GM20431 (cell line): Measurements from ENCODE around the gene SRSF10.
"Not testable (repeated sequence)": the region's sequence is repeated elsewhere in the genome, so short reads cannot be mapped to it uniquely, and the experiment has no call there.

Source experiments
- in situ Hi-C: fragments of 300-500 bp; cut with MseI, MboI; formaldehyde crosslinking; loops from one replicate; pipeline ENCODE4 v1.15.0; 2020; ENCODE audit warnings: low sequenced_read_pairs; ENCODE audit not compliant: unreplicated experiment

The SRSF10 gene

DNA sequence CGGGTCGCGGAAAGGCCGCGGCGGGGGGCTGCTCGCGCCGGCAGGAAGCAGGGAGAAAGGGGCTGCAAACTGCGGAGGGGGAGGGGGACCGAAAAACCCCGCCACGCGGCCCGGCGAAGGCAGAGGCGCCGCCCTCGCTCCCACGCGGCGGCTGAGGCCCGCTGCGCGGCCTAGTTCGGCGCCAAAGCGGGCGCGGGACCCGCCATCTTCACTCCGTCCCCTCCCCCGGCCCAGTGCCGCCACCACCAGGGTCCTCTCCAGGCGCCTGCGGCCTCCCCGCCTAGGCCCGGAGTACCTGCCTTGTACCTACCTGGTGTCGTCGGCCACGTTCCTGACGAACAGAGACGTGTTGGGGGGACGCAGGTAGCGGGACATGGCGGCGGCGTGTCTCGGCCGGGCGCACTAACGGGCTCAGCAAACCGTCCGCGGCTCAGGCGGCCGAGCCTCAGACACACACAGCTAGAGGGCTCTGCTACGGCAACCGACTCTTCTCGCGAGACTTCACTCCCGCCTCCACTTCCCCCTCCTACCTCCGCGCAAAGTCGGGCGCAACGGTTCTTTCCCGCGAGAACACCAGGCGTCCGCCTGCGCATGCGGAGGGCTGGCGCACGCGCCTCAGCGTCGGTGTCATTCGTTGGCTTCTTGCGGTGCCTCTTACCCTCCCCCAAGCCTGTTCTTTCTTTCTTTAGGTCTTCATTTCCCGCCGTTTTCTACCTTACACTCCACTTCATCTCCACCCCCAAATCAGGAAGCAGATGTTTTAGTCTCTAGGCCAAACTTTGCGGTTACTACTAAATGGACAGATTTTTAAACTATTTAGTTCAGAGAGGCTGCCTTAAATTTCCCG, at the start of gene SRSF10:
Gene SRSF10 (minus strand): TSS at position 447 of the 847 bp plus-strand sequence. CDS start 72 bp downstream, at position 375.
- in situ Hi-C loops = no loop called here

DNA sequence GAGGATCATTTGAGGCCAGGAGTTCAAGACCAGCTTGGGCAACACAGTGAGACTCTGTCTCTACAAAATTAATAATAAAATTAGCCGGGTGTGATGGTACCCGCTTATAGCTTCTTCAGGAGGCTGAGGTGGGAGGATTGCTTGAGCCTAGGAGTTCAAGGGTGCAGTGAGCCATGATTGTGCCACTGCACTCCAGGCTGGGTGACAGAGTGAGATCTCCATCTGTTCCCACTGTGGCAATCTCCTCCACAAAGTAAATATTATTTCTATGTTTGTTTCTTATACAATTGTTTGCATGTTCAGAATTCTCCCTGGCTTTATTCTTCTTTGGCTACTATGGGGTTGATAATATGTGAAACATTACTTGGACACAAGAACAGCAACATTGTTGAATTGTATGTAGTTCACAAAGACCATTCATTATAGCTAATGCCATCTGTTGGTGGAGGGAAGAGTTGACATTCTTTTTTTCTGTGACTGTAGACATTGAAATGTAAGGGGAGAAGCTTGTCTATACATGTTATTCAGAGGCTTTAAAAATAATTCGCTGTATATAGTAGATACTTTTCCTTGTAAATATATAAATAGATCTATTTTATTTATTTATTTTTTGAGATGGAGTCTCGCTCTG, 47.8 kb upstream of the SRSF10 start:
- in situ Hi-C loops = no loop called here

DNA sequence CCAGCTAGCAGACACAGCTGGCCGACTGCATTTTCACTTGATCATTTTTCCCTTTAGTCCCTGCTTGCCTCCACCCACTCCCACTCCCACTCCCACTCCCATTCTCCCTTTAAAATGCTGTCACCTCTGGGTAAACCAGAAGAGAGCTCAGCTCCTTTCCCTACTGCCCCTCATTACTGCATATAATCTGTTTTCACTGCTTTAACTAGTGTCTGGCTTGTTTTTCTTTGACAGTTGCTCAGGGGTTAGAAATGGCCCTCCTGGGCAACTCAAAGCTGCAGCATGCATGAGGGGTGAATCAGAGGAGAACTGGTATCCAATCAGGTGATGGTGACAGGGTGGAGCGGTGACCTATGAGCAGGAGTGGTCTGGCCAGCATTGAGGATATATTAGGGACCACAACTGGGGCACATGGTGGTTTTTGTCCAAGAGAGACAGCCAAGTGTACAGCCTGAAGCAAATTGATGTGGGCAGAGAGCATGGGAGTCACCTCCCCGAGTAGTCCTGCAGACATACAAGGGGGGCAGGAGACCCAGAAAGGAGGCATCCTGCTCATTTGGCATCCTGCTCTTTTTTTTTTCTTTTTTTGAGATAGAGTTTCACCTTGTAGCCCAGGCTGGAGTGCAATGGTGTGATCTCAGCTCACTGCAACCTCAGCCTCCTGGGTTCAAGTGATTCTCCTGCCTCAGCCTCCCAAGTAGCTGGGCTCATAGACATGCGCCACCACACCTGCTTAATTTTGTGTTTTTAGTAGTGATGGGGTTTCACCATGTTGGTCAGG, 42.6 kb upstream of the SRSF10 start:
- in situ Hi-C loops = no loop called here

DNA sequence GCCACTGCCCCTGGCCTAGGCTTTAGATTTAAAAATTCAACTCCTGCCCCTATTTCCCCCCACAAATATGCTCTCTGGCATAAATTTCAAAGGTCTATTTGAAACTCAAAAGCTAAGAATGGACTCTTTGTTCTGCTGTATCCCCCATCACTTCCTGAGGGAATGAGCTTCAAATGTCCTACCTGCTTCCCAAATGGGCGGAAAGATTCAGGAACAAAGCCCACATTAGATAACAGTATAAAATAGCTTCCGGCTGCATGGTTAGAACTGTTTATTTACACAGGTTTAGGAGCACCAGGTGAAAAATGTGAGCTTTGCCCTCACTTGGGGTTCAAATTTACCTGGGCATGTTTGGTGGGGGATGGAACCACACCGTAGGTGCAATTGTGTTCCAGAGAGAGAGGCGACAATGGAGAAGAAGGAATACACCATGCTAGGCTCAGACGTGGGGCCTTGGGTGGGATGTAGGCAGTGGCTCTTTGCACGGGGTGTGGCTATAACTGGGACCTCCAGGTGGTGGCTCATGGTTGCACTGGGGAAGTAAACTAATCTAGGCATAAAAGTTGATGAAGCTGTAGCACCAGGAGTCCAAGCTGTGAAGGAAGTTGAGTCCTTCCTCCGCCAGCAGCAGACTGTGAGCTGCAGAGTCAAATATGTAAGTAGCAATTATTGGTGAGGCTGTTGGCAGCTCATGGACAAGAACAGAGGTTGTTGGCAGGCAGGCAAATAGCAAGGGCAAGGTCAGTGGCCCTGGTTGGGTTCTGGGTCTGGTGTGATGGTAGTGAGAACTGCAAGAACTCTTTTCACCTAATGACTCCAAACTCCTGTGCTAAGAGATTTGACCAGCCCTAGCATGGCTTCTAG, 41.5 kb upstream of the SRSF10 start:
- in situ Hi-C loops = no loop called here

DNA sequence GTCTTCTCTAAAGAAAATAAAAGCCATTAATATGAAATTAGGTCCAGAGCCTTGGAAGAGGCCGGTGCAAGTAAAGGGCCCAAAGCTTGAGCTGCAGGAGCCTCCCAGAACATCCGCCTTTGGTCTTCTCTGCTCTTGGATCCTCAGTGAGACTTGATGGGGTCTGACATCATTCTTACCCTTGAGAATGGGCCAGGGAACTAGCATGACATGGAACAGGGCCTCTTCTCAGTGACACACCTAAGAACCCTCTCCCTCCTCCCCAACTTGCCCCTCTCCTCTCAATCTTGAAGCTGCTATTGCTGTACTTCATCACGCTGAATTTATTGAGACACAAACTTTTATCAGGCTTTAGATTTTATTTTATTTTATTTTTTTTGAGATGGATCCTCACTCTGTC, 40.3 kb upstream of the SRSF10 start:
- in situ Hi-C loops = no loop called here

DNA sequence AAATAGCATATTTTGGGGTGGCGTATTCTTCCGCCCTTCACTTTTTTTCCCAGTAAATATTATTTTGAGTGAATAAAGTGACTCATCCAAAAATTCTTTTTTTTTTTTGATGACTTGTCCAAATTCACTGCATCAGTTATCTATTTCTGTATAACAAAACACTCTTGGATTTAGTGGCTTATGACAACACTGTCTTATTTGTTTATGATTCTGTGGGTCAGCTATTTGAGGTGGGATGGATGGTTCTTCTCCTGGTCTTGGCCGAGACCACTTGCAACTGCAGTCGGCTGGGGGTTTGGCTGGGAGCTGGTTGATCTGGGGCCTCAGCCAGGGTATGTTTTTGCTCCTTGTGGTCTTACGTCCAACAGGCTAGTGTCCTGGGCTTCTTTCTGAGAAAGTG, 39.9 kb upstream of the SRSF10 start:
- in situ Hi-C loops = no loop called here

DNA sequence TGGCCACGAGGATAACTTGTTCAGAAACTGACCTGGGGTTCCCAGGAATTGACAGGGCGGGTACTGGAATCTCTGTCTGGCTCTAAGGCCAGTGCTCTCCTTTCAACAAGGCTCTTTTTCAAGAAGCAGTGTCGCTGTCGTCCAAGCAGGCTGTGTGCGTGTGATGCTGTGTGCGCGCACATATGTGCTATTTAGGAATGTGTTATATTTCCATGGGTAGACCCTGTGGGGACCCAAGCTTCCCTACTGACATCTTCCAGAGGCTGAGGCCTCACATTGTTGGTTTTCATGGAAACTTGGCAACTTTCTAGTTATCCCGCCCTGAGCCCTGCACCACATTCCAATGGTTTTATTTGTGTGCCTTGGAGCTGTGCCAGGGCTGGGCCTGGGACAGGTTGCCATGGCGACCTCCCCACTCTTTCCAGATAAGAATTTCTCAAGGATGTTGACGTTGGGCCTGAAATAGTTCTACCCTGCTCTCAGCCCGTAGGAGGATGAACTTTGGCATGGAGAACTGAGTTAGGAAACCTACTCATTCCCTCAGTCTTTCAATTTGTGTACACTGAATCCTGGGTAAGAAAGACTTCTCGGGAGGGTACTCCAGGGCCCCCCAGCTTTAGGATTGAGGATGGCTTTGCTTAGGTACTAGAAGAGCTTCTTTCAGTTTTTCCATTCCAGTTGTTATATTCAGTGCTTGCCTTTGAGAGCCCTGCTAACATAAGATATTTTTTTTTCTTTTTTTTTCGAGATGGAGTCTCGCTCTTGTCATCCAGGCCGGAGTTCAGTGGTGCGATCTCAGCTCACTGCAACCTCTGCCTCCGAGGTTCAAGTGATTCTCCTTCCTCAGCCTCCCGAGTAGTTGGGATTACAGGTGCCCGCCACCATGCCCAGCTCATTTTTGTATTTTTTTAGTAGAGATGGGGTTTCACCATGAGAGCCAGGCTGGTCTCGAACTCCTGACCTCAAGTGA, 38.8 kb upstream of the SRSF10 start:
- in situ Hi-C loops = no loop called here

DNA sequence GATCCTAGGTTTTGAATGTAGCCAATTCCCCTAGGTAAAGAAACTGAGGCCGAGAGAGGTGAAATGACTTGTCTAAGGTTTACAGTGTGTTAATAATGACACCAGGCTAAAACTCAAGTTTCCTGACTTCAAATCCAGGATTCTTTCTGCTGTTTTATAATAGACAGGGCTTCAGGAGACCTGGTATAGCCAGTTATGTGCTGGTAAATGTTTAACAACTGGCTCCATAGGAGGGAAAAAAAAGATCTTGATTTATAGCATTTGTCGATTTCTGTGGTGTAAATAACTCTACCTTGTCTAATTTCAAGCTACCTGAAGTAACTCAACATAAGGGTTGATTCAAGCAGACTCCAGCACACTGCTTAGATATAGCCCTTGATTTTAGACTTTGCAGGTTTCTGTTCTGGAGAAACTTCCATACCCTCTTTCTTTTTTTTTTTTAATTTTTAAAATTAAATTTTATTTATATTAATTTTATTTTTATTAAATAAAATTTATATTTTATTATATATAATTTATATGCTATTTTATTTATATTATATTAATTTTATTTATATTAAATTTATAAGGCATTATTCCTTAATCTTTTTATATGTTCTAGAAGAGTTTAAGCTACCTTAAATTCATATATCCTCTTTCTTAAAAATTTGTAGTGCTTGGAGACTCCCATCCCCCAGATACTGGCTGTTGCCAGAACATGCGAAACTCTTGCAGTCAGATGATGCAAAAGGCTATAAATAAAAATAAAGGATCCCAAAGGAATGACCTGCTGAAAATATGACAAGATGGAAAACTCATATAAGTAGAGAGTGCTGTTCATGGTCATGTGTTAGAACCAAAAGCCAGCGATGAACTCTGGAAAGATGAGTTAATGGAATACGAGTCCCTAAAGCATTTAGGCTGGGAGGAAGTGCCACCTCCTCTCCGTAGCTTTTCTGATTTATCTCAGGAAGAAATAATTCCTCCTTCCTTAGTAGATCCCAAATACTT, 35.4 kb upstream of the SRSF10 start:
- in situ Hi-C loops = no loop called here

DNA sequence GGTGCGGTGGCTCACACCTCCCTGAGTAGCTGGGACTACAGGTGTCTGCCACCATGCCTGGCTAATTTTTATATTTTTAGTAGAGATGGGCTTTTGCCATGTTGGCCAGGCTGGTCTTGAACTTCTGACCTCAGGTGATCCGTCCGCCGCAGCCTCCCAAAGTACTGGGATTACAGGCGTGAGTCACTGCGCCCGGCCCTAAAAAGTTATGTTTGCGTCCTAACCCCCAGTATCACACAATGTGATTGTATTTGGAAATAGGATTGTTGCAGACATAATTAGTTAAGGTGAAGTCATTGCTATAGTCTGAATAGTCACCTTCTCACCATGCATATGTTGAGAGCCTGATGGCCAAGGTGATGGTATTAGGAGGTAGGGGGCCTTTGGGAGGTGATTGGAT, 32.8 kb upstream of the SRSF10 start:
- in situ Hi-C loops = not testable (repeated sequence)

DNA sequence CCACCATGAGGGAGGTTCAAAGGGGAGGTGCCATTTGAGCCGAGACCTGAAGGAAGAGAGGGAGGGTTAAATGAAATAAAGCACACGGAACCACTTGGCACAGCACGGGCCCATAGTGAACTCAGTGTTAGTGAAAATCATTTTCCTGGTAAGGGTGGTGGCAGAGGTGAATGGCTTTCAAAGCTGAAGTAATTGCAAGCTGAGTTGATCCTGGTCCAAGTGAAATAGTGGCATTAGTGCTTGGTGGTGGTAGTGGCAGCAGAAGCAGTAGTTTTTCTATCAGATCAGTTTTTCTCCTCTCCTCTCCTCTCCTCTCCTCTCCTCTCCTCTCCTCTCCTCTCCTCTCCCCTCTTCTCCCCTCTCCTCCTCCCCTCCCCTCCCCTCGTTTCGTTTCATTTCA, 30.5 kb upstream of the SRSF10 start:
- in situ Hi-C loops = no loop called here

DNA sequence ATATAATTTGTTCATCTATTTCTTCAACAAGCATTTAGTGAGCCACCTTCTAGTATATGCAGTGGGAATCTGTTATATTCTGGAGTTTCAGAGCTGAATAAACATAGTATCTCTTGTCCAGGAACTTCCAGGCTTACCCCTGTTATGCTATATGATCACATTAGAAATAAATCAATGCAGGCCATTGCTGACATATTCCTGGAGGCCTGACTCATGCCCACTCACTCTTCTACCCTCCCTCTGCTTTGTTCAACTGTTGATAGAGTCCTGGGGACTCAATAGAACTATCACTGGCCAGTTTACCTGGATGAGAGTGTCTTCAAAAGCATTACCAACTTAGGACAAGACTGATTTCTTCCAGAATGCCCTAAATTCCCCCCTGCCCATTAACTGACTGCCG, 29.3 kb upstream of the SRSF10 start:
- in situ Hi-C loops = no loop called here

DNA sequence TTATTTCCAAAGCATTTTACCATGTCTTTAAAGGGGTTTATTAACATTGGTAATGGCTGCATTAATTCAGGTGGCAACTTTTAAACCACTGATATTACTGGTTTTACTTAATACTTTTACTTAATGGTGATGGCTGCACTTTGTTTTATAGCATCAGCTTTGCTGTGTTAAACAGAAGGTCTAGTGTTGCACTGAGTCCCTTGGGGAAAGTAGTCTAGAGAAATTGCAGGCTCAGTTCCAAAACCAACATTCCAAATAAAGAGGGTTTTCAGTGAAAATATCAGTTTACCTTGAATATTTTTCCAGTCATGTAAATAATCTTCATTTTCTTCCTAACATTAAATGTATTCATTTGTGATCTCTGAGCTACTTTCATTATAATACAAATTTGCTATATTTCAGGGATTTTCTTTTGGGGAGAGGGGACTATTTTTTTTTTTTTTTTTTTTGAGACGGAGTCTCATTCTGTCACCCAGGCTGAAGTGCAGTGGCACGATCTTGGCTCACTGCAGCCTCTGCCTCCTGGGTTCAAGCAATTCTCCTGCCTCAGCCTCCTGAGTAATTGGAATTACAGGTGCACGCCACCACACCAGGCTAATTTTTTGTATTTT, 28.6 kb upstream of the SRSF10 start:
- in situ Hi-C loops = not testable (repeated sequence)

DNA sequence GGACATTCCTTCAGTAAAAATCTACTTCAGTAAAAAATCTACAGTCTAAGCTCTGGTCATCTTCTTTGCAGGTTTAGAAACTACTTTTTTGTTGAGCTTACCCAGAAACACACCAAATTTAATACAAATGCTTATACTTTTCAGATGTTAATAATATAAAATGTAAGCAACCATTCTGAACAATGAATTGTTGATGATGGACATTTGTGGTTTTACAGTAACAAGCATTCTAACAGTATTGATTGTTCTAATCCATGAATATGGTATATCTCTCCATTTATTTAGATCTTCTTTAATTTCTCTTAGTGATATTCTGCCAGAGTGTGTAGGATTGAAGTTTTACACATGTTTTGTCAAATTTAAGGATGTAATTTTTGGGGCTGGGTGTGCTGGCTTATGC, 27.0 kb upstream of the SRSF10 start:
- in situ Hi-C loops = no loop called here

DNA sequence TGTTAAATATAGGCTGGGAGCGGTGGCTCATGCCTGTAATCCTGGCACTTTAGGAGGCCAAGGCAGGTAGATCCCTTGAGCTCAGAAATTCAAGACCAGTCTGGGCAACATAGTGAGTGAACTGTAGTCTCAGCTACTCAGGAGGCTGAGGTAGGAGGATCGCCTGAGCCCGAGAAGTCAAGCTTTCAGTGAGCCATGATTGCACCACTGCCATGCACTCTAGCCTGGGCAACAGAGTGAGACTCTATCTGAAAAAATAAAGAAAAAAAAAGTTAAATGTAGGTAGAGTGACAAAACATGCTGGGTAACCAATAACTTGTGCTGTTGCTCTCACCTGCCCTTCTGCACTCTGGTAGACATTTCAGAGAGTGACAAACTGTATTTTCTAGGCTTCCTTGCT, 25.0 kb upstream of the SRSF10 start:
- in situ Hi-C loops = no loop called here

DNA sequence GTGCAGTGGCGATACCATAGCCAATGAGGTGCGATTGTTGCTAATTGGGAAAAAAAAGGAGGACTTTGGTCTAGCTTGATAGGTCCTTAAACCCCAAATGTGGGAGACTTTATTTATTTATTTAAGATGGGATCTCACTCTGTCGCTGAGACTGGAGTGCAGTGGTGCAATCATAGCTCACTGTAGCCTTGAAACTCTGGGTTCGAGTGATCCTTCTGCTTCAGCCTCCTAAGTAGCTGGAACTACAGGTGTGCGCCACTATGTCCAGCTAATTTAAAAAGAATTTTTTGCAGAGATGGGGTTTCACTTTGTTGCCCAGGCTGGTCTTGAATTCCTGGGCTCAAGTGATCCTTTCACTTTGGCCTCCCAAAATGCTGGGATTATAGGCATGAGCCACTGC, 24.0 kb upstream of the SRSF10 start:
- in situ Hi-C loops = no loop called here

DNA sequence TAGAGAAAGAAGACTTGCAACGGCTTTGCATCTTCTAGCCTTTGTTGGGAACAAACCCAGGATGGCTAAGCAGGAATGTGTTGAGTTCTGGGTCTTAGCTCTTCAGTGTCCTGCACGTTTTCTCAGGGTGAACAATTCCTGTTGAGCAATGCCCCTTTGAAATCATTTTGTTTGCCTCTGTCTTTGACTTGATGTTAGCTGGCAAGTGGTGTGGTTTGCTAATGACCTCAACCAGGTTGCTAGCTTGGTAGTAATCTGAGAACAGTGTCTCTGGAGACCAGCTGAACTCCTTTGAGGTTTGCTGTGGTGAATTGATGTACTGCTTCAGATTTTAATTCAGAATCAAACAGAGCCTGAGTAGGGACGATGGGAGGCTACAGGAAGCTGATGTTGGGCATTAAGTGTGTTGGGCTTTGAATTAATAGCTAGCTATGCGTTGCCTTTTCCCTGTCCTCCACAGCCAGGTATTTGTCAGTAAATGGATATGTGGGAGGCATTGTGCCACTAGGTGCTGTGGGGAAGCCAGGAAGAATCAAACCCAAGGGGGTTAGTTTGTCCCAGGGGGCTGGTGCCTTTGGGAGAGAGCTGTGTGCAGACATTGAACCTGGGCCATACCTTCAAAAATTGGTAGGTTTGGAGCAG, 23.3 kb upstream of the SRSF10 start:
- in situ Hi-C loops = no loop called here

DNA sequence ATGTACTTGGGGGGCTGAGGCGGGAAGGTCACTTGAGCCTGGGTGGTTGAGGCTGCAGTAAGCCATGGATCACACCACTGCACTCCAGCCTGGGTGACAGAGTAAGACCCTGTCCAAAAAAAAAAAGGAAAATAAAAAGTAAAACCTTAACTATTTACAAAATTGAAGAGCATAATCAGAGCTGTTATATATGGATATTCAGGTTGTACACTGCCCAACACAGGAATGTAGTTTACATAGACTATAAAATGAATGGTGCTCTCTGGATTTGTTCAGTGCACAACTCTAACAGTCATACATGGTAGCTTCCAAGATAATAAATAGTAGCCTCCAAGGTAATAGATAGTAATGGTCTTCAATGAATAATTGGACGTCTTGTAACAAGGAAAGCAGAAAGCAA, 22.6 kb upstream of the SRSF10 start:
- in situ Hi-C loops = no loop called here
